ENCODE data around the gene LDB2. TPM values are rescaled to one million over a fixed set of nuclear protein-coding genes. Genes with fewer than 3 reads are reported as not detected.

The LDB2 gene
- total RNA-seq, 2 donors from 2014 or later, result not detected

GRCh38 chr4:16706251-16706650, 192.2 kb downstream of the LDB2 start:
- peaks cover 8% of the 10 kb centered on the region for H3K27me3 Mint-ChIP-seq
- no peaks in the 10 kb centered on the region for H3K36me3 Mint-ChIP-seq (ENCODE audit: low read depth)
- H3K4me3 Mint-ChIP-seq, result no peak overlapping the region

GRCh38 chr4:16705341-16705740, 193.1 kb downstream of the LDB2 start:
- no peak for ATAC-seq (replicated peaks)
- H3K27ac Mint-ChIP-seq, result no peak overlapping the region
- H3K4me3 Mint-ChIP-seq, result no peak overlapping the region
- no peaks in the 10 kb centered on the region for H3K4me1 Mint-ChIP-seq
- H3K27me3 Mint-ChIP-seq, result peaks cover 4% of the 10 kb centered on the region
- H3K36me3 Mint-ChIP-seq (ENCODE audit: low read depth), result no peaks in the 10 kb centered on the region
- peaks cover 3% of the 10 kb centered on the region for H3K9me3 Mint-ChIP-seq

More at GRCh38 chr4:16706251-16706650, 192.2 kb downstream of the LDB2 start:
- no peak for ATAC-seq (replicated peaks)
- Mint-ChIP-seq H3K9me3 (peaks cover 3% of the 10 kb centered on the region), H3K4me1 (no peaks in the 10 kb centered on the region), H3K27ac (no peak overlapping the region)

GRCh38 chr4:16704489-16704888, 194.0 kb downstream of the LDB2 start:
- H3K4me3 Mint-ChIP-seq, result no peak overlapping the region
- peaks cover 4% of the 10 kb centered on the region for H3K27me3 Mint-ChIP-seq
- H3K36me3 Mint-ChIP-seq (ENCODE audit: low read depth), result no peaks in the 10 kb centered on the region
- no peak overlapping the region for H3K27ac Mint-ChIP-seq
- H3K9me3 Mint-ChIP-seq, result peaks cover 3% of the 10 kb centered on the region
- no peak for ATAC-seq (replicated peaks)
- no peaks in the 10 kb centered on the region for H3K4me1 Mint-ChIP-seq

GRCh38 chr4:16695896-16696295, 202.5 kb downstream of the LDB2 start:
- no peak overlapping the region for H3K27ac Mint-ChIP-seq
- no peaks in the 10 kb centered on the region for H3K36me3 Mint-ChIP-seq (ENCODE audit: low read depth)
- peaks cover 5% of the 10 kb centered on the region for H3K9me3 Mint-ChIP-seq
- no peaks in the 10 kb centered on the region for H3K4me1 Mint-ChIP-seq
- H3K4me3 Mint-ChIP-seq, result no peak overlapping the region
- ATAC-seq (replicated peaks), result no peak
- peaks cover 4% of the 10 kb centered on the region for H3K27me3 Mint-ChIP-seq

- H3K27ac Mint-ChIP-seq, result no peak overlapping the region
- no peaks in the 10 kb centered on the region for H3K36me3 Mint-ChIP-seq (ENCODE audit: low read depth)
- no peak overlapping the region for H3K4me3 Mint-ChIP-seq
- H3K27me3 Mint-ChIP-seq, result peaks cover 4% of the 10 kb centered on the region
- no peak for ATAC-seq (replicated peaks)
- peaks cover 5% of the 10 kb centered on the region for H3K9me3 Mint-ChIP-seq
- H3K4me1 Mint-ChIP-seq, result no peaks in the 10 kb centered on the region
These were observed 203.6 kb downstream of the LDB2 start for GRCh38 chr4:16694884-16695276.

- H3K27ac Mint-ChIP-seq, result no peak overlapping the region
- peaks cover 4% of the 10 kb centered on the region for H3K27me3 Mint-ChIP-seq
- H3K36me3 Mint-ChIP-seq (ENCODE audit: low read depth), result no peaks in the 10 kb centered on the region
- H3K4me3 Mint-ChIP-seq, result no peak overlapping the region
- no peaks in the 10 kb centered on the region for H3K4me1 Mint-ChIP-seq
- peaks cover 5% of the 10 kb centered on the region for H3K9me3 Mint-ChIP-seq
- ATAC-seq (replicated peaks), result no peak
These were observed 204.1 kb downstream of the LDB2 start for GRCh38 chr4:16694173-16694883.

GRCh38 chr4:16693641-16694040, 204.8 kb downstream of the LDB2 start:
- Mint-ChIP-seq H3K36me3 (ENCODE audit: low read depth) (no peaks in the 10 kb centered on the region), H3K9me3 (peaks cover 5% of the 10 kb centered on the region), H3K27ac (no peak overlapping the region), H3K27me3 (peaks cover 4% of the 10 kb centered on the region), H3K4me1 (no peaks in the 10 kb centered on the region), H3K4me3 (no peak overlapping the region)
- ATAC-seq (replicated peaks), result no peak

GRCh38 chr4:16692961-16693506, 205.4 kb downstream of the LDB2 start:
- Mint-ChIP-seq H3K9me3 (peaks cover 5% of the 10 kb centered on the region), H3K27me3 (peaks cover 4% of the 10 kb centered on the region), H3K4me3 (no peak overlapping the region), H3K27ac (no peak overlapping the region), H3K4me1 (no peaks in the 10 kb centered on the region), H3K36me3 (ENCODE audit: low read depth) (no peaks in the 10 kb centered on the region)
- no peak for ATAC-seq (replicated peaks)

GRCh38 chr4:16692524-16692923, 205.9 kb downstream of the LDB2 start:
- no peaks in the 10 kb centered on the region for H3K36me3 Mint-ChIP-seq (ENCODE audit: low read depth)
- peaks cover 3% of the 10 kb centered on the region for H3K27me3 Mint-ChIP-seq
- ATAC-seq (replicated peaks), result no peak
- no peak overlapping the region for H3K27ac Mint-ChIP-seq
- no peak overlapping the region for H3K4me3 Mint-ChIP-seq
- H3K9me3 Mint-ChIP-seq, result peaks cover 3% of the 10 kb centered on the region
- H3K4me1 Mint-ChIP-seq, result no peaks in the 10 kb centered on the region

- Mint-ChIP-seq H3K36me3 (ENCODE audit: low read depth) (no peaks in the 10 kb centered on the region), H3K4me3 (no peak overlapping the region), H3K4me1 (no peaks in the 10 kb centered on the region), H3K27me3 (no peaks in the 10 kb centered on the region), H3K9me3 (no peaks in the 10 kb centered on the region), H3K27ac (no peak overlapping the region)
- no peak for ATAC-seq (replicated peaks)
These were observed 206.4 kb downstream of the LDB2 start for GRCh38 chr4:16692046-16692445.

GRCh38 chr4:16691450-16691849, 207.0 kb downstream of the LDB2 start:
- no peak overlapping the region for H3K27ac Mint-ChIP-seq
- no peak overlapping the region for H3K4me3 Mint-ChIP-seq
- no peaks in the 10 kb centered on the region for H3K36me3 Mint-ChIP-seq (ENCODE audit: low read depth)
- H3K4me1 Mint-ChIP-seq, result no peaks in the 10 kb centered on the region
- no peak for ATAC-seq (replicated peaks)
- no peaks in the 10 kb centered on the region for H3K9me3 Mint-ChIP-seq
- no peaks in the 10 kb centered on the region for H3K27me3 Mint-ChIP-seq

- no peak overlapping the region for H3K4me3 Mint-ChIP-seq
- H3K27ac Mint-ChIP-seq, result no peak overlapping the region
- no peaks in the 10 kb centered on the region for H3K9me3 Mint-ChIP-seq
- H3K36me3 Mint-ChIP-seq (ENCODE audit: low read depth), result no peaks in the 10 kb centered on the region
- no peaks in the 10 kb centered on the region for H3K27me3 Mint-ChIP-seq
- ATAC-seq (replicated peaks), result no peak
- no peaks in the 10 kb centered on the region for H3K4me1 Mint-ChIP-seq
These were observed 210.6 kb downstream of the LDB2 start for GRCh38 chr4:16687845-16688244.

GRCh38 chr4:16687011-16687410, 211.4 kb downstream of the LDB2 start:
- H3K4me1 Mint-ChIP-seq, result no peaks in the 10 kb centered on the region
- no peak overlapping the region for H3K4me3 Mint-ChIP-seq
- no peaks in the 10 kb centered on the region for H3K36me3 Mint-ChIP-seq (ENCODE audit: low read depth)
- H3K27ac Mint-ChIP-seq, result no peak overlapping the region
- ATAC-seq (replicated peaks), result no peak
- no peaks in the 10 kb centered on the region for H3K9me3 Mint-ChIP-seq
- H3K27me3 Mint-ChIP-seq, result no peaks in the 10 kb centered on the region

GRCh38 chr4:16686195-16686594, 212.2 kb downstream of the LDB2 start:
- no peaks in the 10 kb centered on the region for H3K9me3 Mint-ChIP-seq
- no peak overlapping the region for H3K4me3 Mint-ChIP-seq
- no peaks in the 10 kb centered on the region for H3K27me3 Mint-ChIP-seq
- no peak overlapping the region for H3K27ac Mint-ChIP-seq
- no peaks in the 10 kb centered on the region for H3K4me1 Mint-ChIP-seq
- ATAC-seq (replicated peaks), result no peak
- no peaks in the 10 kb centered on the region for H3K36me3 Mint-ChIP-seq (ENCODE audit: low read depth)

GRCh38 chr4:16685536-16685935, 212.9 kb downstream of the LDB2 start:
- ATAC-seq (replicated peaks), result no peak
- no peak overlapping the region for H3K27ac Mint-ChIP-seq

More at GRCh38 chr4:16685536-16685935, 212.9 kb downstream of the LDB2 start:
- Mint-ChIP-seq H3K36me3 (ENCODE audit: low read depth) (no peaks in the 10 kb centered on the region), H3K9me3 (no peaks in the 10 kb centered on the region), H3K27me3 (no peaks in the 10 kb centered on the region), H3K4me1 (no peaks in the 10 kb centered on the region), H3K4me3 (no peak overlapping the region)

Data from activated T-helper 17 cell treated with anti-CD3 and anti-CD28 coated beads, Interleukin-2, amount 50 U/mL, for 72 hours (primary cell).